OCI-LY7 (cell line): ENCODE measurements around the gene PIH1D1. TPM values are rescaled to one million over a fixed set of nuclear protein-coding genes. Genes with fewer than 3 reads are reported as not detected.

Source experiments
- BruUV-seq: library from RNA; stranded (reverse); fragments of 400-500 nt; replicated peaks from 2 replicates; lab custom pipeline; 2021; lab: Mats Ljungman, UMichigan
- CTCF ChIA-PET: fragments of 300-600 bp; sonication (Branson Sonifier 250); formaldehyde crosslinking; loops from one replicate; lab custom pipeline; 2022; ENCODE audit warnings: antibody characterized with exemption; ENCODE audit not compliant: unreplicated experiment; lab: Charles Lee
- POLR2A ChIA-PET: fragments of 300-600 bp; sonication (Branson Sonifier 250); formaldehyde crosslinking; loops from one replicate; lab custom pipeline; 2022; ENCODE audit warnings: antibody characterized with exemption; lab: Charles Lee
- DNase-seq: peaks from one replicate; pipeline ENCODE4 v3.0.0-alpha.2; 2015; ENCODE audit warnings: low spot score
- H2AFZ ChIP-seq: fragments of 200-600 bp; sonication (generic), shearing (Covaris generic); 2 replicates; pipeline ENCODE4 v1.6.1; 2014; ENCODE audit warnings: mild to moderate bottlenecking, antibody characterized with exemption, low read length, moderate library complexity
- H3K27ac ChIP-seq: fragments of 200-600 bp; sonication (generic); 2 replicates; pipeline ENCODE4 v1.5.1; 2014; ENCODE audit warnings: mixed run types, low read depth, mild to moderate bottlenecking, moderate library complexity, low read length, inconsistent platforms; ENCODE audit not compliant: poor library complexity, severe bottlenecking
- H3K36me3 ChIP-seq: fragments of 200-600 bp; sonication (generic); 2 replicates; pipeline ENCODE4 v1.6.1; 2014; ENCODE audit warnings: mild to moderate bottlenecking, antibody characterized with exemption, low read length, moderate library complexity, mixed read lengths; ENCODE audit not compliant: insufficient read depth
- H3K4me1 ChIP-seq: fragments of 200-600 bp; sonication (generic); 2 replicates; pipeline ENCODE4 v1.5.1; 2014; ENCODE audit warnings: mild to moderate bottlenecking, low read length; ENCODE audit not compliant: insufficient read depth, poor library complexity, severe bottlenecking
- H3K4me2 ChIP-seq: fragments of 200-600 bp; sonication (generic); 2 replicates; pipeline ENCODE4 v1.6.1; 2014; ENCODE audit warnings: mild to moderate bottlenecking, low read length
- H3K4me3 ChIP-seq: fragments of 200-600 bp; sonication (generic); 2 replicates; pipeline ENCODE4 v1.5.1; 2014; ENCODE audit warnings: mild to moderate bottlenecking, low read depth, low read length; ENCODE audit not compliant: poor library complexity, severe bottlenecking
- H3K79me2 ChIP-seq: fragments of 200-600 bp; sonication (generic); 2 replicates; pipeline ENCODE4 v1.6.1; 2016; ENCODE audit warnings: low read depth, mild to moderate bottlenecking, low read length, moderate library complexity, mixed read lengths; ENCODE audit not compliant: insufficient read depth
- H3K9me2 ChIP-seq: fragments of 200-600 bp; sonication (generic); 2 replicates; pipeline ENCODE4 v1.6.1; 2016; ENCODE audit warnings: mild to moderate bottlenecking, low read length, mixed read lengths; ENCODE audit not compliant: insufficient read depth
- H3K9me3 ChIP-seq: fragments of 200-600 bp; sonication (generic); 2 replicates; pipeline ENCODE4 v1.6.1; 2014; ENCODE audit warnings: mild to moderate bottlenecking, mixed run types, low read length, mixed read lengths
- H4K20me1 ChIP-seq: fragments of 200-600 bp; sonication (generic); 2 replicates; pipeline ENCODE4 v1.6.1; 2014; ENCODE audit warnings: mild to moderate bottlenecking, antibody characterized with exemption, low read length, moderate library complexity, mixed read lengths; ENCODE audit not compliant: insufficient read depth
- EZH2phosphoT487 ChIP-seq: fragments of 200-600 bp; sonication (generic); IDR thresholded peaks from 2 replicates; pipeline ENCODE4 v1.6.1; 2018; ENCODE audit warnings: low read depth, borderline replicate concordance, mild to moderate bottlenecking, mixed run types, antibody characterized with exemption, low read length, moderate library complexity, mixed read lengths
- intact Hi-C: fragments of 100-400 bp; cut with micrococcal nuclease; formaldehyde crosslinking; loops from one replicate; pipeline ENCODE4 v1.10.0; 2022; ENCODE audit not compliant: unreplicated experiment
- total RNA-seq, 2 experiments: library from RNA; depleted of rRNA in 1 of 2; stranded (reverse); fragments of >200 nt in 1 of 2; shearing (Covaris generic) in 1 of 2; gene quantifications; 2 replicates each; pipeline ENCODE4 v1.2.3, GENCODE V29; 2014 to 2022
- TF ChIP-seq, protein P1 (sequence below): fragments of 200-600 bp; sonication (generic); conservative IDR thresholded peaks from 2 replicates; pipeline ENCODE4 v1.5.1; 2014; ENCODE audit warnings: mild to moderate bottlenecking, antibody characterized with exemption, low read length, moderate library complexity, mixed read lengths

The PIH1D1 gene
- total RNA-seq, 2 experiments from 2014 or later, result 95.5 to 117 TPM

DNA sequence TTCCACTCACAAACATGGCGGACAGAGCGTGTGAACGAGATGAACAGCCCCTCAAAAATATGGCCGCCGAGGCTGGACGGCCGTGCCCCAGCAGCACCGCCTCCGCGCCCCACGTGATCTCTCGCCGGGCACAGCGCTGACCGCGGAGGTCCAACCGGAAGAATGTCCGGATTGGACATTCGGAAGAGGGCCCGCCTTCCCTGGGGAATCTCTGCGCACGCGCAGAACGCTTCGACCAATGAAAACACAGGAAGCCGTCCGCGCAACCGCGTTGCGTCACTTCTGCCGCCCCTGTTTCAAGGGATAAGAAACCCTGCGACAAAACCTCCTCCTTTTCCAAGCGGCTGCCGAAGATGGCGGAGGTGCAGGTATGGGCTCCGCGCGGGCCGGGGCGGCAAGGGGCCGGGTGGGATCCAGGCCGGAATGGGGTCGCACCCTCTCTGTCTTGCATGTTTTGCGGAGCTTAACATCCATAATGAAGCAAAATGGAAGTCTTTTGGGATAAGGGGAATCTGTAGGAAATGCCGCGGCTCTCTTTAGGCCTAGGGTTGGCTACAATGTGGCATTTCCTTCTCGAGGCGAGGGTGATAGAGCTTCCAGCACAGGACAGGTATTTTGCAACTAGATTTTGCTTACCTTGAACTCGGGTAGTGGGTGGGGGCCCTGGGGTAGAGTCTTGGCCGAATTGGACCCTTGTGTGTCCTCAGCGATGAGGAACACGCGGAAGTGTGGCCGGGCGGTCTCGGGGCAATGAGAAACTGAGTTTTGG lies 35.8 kb upstream of the PIH1D1 start, which contains the start of gene RPL13A:
Gene RPL13A (plus strand): TSS at position 332 of the 769 bp plus-strand sequence. CDS start 22 bp downstream, at position 354.
- intact Hi-C loops, result loop anchor here (5.0 kb wide), 1 partner anchor 35 kb away; the partner anchor contains the start of genes ALDH16A1 and PIH1D1
- Histone ChIP-seq H3K9me2 (no peaks in the 10 kb centered on the region), H3K4me3 (peak within 1 kb of the TSS; percentile 95), H3K79me2 (peaks cover 34% of the 10 kb centered on the region), H3K4me1 (peaks cover 30% of the 10 kb centered on the region), H3K36me3 (peaks cover 50% of the 10 kb centered on the region), H4K20me1 (peaks cover 12% of the 10 kb centered on the region; the same call in 1 of the 2 replicates), H3K27ac (peak within 1 kb of the TSS; percentile 94), H3K9me3 (no peaks in the 10 kb centered on the region), H2AFZ (peak within 1 kb of the TSS; percentile 44), H3K4me2 (peak within 1 kb of the TSS; percentile 80)
- TSS peak; percentile 79 for BruUV-seq
- CTCF ChIA-PET, result interaction anchor here (0.5 kb wide), 1 partner anchor 14 kb away, joined by 6 read pairs; no protein-coding TSS in a partner anchor
- no peak for TF ChIP-seq EZH2phosphoT487
- TF ChIP-seq, protein P1, sequence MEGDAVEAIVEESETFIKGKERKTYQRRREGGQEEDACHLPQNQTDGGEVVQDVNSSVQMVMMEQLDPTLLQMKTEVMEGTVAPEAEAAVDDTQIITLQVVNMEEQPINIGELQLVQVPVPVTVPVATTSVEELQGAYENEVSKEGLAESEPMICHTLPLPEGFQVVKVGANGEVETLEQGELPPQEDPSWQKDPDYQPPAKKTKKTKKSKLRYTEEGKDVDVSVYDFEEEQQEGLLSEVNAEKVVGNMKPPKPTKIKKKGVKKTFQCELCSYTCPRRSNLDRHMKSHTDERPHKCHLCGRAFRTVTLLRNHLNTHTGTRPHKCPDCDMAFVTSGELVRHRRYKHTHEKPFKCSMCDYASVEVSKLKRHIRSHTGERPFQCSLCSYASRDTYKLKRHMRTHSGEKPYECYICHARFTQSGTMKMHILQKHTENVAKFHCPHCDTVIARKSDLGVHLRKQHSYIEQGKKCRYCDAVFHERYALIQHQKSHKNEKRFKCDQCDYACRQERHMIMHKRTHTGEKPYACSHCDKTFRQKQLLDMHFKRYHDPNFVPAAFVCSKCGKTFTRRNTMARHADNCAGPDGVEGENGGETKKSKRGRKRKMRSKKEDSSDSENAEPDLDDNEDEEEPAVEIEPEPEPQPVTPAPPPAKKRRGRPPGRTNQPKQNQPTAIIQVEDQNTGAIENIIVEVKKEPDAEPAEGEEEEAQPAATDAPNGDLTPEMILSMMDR, result no peak
- DNase-seq, result peak; percentile 100
- POLR2A ChIA-PET, result interaction anchor here (1.4 kb wide), 1 partner anchor 36 kb away, joined by 3 read pairs; the partner anchor contains the start of gene PIH1D1

DNA sequence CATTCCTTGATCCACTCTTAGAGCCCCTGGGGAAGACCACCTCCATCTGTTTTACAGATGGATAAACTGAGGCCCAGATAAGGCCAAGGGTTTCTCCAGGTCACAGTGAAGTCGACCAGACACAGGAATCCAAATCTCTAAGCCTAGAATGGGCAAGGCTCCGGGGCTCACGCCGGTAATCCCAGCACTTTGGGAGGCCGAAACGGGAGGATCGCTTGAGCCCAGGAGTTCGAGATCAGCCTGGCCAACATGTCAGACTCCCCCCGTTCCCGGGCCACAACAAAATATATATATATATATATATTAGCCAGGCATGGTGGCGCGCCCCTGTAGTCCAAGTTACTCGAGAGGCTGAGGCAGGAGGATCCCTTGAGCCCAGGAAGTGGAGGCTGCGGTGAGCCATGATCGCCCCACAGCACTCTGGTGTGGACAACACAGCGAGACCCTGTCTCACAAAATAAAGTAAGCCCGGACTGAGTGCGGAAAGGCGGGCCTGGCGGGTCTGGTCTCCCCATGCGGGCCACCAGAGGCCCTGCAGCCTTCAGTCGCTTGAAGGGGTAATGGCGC lies 35.2 kb upstream of the PIH1D1 start:
- peak overlapping the region; percentile 44 for H2AFZ ChIP-seq
- POLR2A ChIA-PET, result interaction anchor here (1.4 kb wide), 1 partner anchor 35 kb away, joined by 3 read pairs; the partner anchor contains the start of gene PIH1D1
- H3K4me1 ChIP-seq, result peaks cover 30% of the 10 kb centered on the region
- H3K9me3 ChIP-seq, result no peaks in the 10 kb centered on the region
- TF ChIP-seq, protein P1, result no peak
- TF ChIP-seq EZH2phosphoT487, result no peak
- intact Hi-C loops, result loop anchor here (5.0 kb wide), 1 partner anchor 34 kb away; the partner anchor contains the start of genes ALDH16A1 and PIH1D1
- no peak for DNase-seq
- CTCF ChIA-PET, result no interaction called here
- BruUV-seq, result no TSS peak
- peak overlapping the region; percentile 43; the same call in 1 of the 2 replicates for H3K4me2 ChIP-seq
- no peak overlapping the region for H3K27ac ChIP-seq
- peaks cover 12% of the 10 kb centered on the region; the same call in 1 of the 2 replicates for H4K20me1 ChIP-seq
- H3K79me2 ChIP-seq, result peaks cover 34% of the 10 kb centered on the region
- peaks cover 44% of the 10 kb centered on the region for H3K36me3 ChIP-seq
- H3K9me2 ChIP-seq, result no peaks in the 10 kb centered on the region
- peak overlapping the region; percentile 30 for H3K4me3 ChIP-seq
